K562 (cell line): Measurements from ENCODE around the gene SRD5A1. TPM values are rescaled to one million over a fixed set of nuclear protein-coding genes. Genes with fewer than 3 reads are reported as not detected.

Experiments used
- ATAC-seq: fragments of 200-7000 bp; cut with Tn5 transposase; 3 replicates; pipeline ENCODE4 v1.9.1; 2020; ENCODE audit warnings: moderate library complexity
- BruUV-seq: library from RNA; stranded (reverse); fragments of 400-500 nt; replicated peaks from 2 replicates; lab custom pipeline; 2021; lab: Mats Ljungman, UMichigan
- CTCF ChIA-PET: fragments of 300-600 bp; formaldehyde crosslinking; extraction: SDS; loops from one replicate; lab custom pipeline; 2021; ENCODE audit warnings: low intra/inter-chr PET ratio; lab: Yijun Ruan, JAX
- POLR2A ChIA-PET: fragments of 300-600, 350-650 bp; sonication (Branson Sonifier 250); formaldehyde crosslinking; extraction: SDS; loops from one replicate; lab custom pipeline; 2021; ENCODE audit warnings: antibody characterized with exemption, inconsistent platforms; lab: Yijun Ruan, JAX
- DNase-seq, 4 experiments: peaks; one replicate each; pipeline versions ENCODE4 v3.0.0 to v3.0.0-alpha.2; 2011 to 2018; ENCODE audit warnings: low spot score in 3 of 4, mixed read lengths in 3 of 4; ENCODE audit errors: extremely low read depth in 1 of 4
- FAIRE-seq: peaks from 2 replicates; lab custom pipeline; 2011; peaks lifted over from hg19 to GRCh38; lab: Jason Lieb, UNC
- H2AFZ ChIP-seq: 2 replicates; pipeline ENCODE4 v1.6.0; 2011; ENCODE audit warnings: low read depth, low read length, control low read depth, inconsistent platforms
- H3K27ac ChIP-seq: fragments of 200-600 bp; 3 replicates; pipeline ENCODE4 v1.8.0; 2011; ENCODE audit warnings: low read depth, mild to moderate bottlenecking, control low read depth, inconsistent platforms, low read length, moderate library complexity, mixed read lengths; ENCODE audit errors: extremely low read depth
- H3K27me3 ChIP-seq, 2 experiments: fragments of 300-600 bp in 1 of 2; 2 replicates in 1 of 2; 3 replicates in 1 of 2; pipeline versions ENCODE4 v1.6.0 to v1.8.0; 2011; ENCODE audit warnings: inconsistent platforms in 2 of 2, low read length in 2 of 2, mild to moderate bottlenecking in 1 of 2, mixed read lengths in 1 of 2, moderate library complexity in 1 of 2; ENCODE audit not compliant: control insufficient read depth in 2 of 2, insufficient read depth in 2 of 2
- H3K36me3 ChIP-seq: fragments of 300-600 bp; 3 replicates; pipeline ENCODE4 v1.8.0; 2011; ENCODE audit warnings: mild to moderate bottlenecking, low read length, inconsistent platforms; ENCODE audit not compliant: control insufficient read depth, insufficient read depth
- H3K4me1 ChIP-seq, 2 experiments: fragments of 200-600 bp in 1 of 2; replicated peaks in 1 of 2; 2 replicates in 1 of 2; 3 replicates in 1 of 2; pipeline versions ENCODE4 v1.5.1 to v1.8.0; 2011; ENCODE audit warnings: inconsistent platforms in 2 of 2, low read length in 2 of 2, mild to moderate bottlenecking in 1 of 2, mixed read lengths in 1 of 2, moderate library complexity in 1 of 2; ENCODE audit not compliant: control insufficient read depth in 2 of 2, insufficient read depth in 2 of 2
- H3K4me2 ChIP-seq: 2 replicates; pipeline ENCODE4 v1.6.1; 2011; ENCODE audit warnings: low read length, control low read depth, inconsistent platforms, mixed read lengths; ENCODE audit not compliant: insufficient read depth
- H3K4me3 ChIP-seq: fragments of 200-600 bp; sonication (generic), shearing (Covaris generic); 2 replicates; pipeline ENCODE4 v1.5.1; 2016; ENCODE audit warnings: control low read depth, inconsistent platforms
- H3K79me2 ChIP-seq: fragments of 200-600 bp; 3 replicates; pipeline ENCODE4 v1.8.0; 2011; ENCODE audit warnings: low read length, inconsistent platforms; ENCODE audit not compliant: control insufficient read depth, insufficient read depth
- H3K9ac ChIP-seq, 2 experiments: 2 replicates each; pipeline versions ENCODE4 v1.6.0 to v1.6.1; 2011; ENCODE audit warnings: low read depth in 2 of 2, low read length in 2 of 2, control low read depth in 1 of 2, inconsistent platforms in 1 of 2, mild to moderate bottlenecking in 1 of 2, mixed read lengths in 1 of 2; ENCODE audit not compliant: insufficient read depth in 1 of 2
- H3K9me1 ChIP-seq: one replicate; pipeline ENCODE4 v1.6.0; 2011; ENCODE audit warnings: inconsistent platforms, mild to moderate bottlenecking, low read length, moderate library complexity; ENCODE audit not compliant: control insufficient read depth, insufficient read depth
- H3K9me3 ChIP-seq: replicated peaks from 2 replicates; pipeline ENCODE4 v1.5.1; 2011; ENCODE audit warnings: low read depth, low read length, inconsistent platforms; ENCODE audit not compliant: control insufficient read depth, insufficient read depth
- H4K20me1 ChIP-seq: replicated peaks from 2 replicates; pipeline ENCODE4 v1.6.1; 2011; ENCODE audit warnings: low read length, inconsistent platforms, mixed read lengths; ENCODE audit not compliant: control insufficient read depth, insufficient read depth
- ATF1 ChIP-seq, 2 experiments: fragments of 450-650 bp in 1 of 2; IDR thresholded peaks; 2 replicates each; pipeline ENCODE4 v1.6.1; 2016; ENCODE audit warnings: missing compliant biosample characterization in 1 of 2, missing genetic modification characterization in 1 of 2
- ELF4 ChIP-seq: fragments of 450-650 bp; formaldehyde crosslinking; IDR thresholded peaks from 2 replicates; pipeline ENCODE4 v1.4.0; 2022; ENCODE audit warnings: missing genetic modification characterization
- KAT8 ChIP-seq: fragments of 450-650 bp; IDR thresholded peaks from 2 replicates; pipeline ENCODE4 v1.6.1; 2016; ENCODE audit warnings: low read depth, mild to moderate bottlenecking
- SMAD1 ChIP-seq: fragments of 150-350 bp; IDR thresholded peaks from 2 replicates; pipeline ENCODE4 v1.6.1; 2014; ENCODE audit warnings: low read length, low read depth; ENCODE audit not compliant: partially characterized antibody
- TAF1 ChIP-seq: IDR thresholded peaks from 2 replicates; pipeline ENCODE4 v1.6.1; 2011; ENCODE audit warnings: mild to moderate bottlenecking, low read length, moderate library complexity; ENCODE audit not compliant: insufficient read depth, control insufficient read depth, severe bottlenecking; ENCODE audit errors: extremely low read depth
- TAL1 ChIP-seq: fragments of 450-650 bp; IDR thresholded peaks from 2 replicates; pipeline ENCODE4 v1.6.1; 2016; ENCODE audit warnings: mild to moderate bottlenecking
- TCF3 ChIP-seq: sonication (generic); formaldehyde crosslinking; IDR thresholded peaks from 2 replicates; pipeline ENCODE4 v1.4.0; 2020; ENCODE audit warnings: mild to moderate bottlenecking, missing genetic modification reagents
- WGBS: fragments of 100-300 bp; shearing (Covaris generic); methylation state at CpG from one replicate; pipeline ENCODE4 v1.1.6; 2016; ENCODE audit warnings: low coverage, mixed read lengths; ENCODE audit not compliant: insufficient coverage; ENCODE audit errors: missing lambda C conversion rate; 5-methylcytosine and 5-hydroxymethylcytosine counted together
- in situ Hi-C: fragments of 300-500 bp; cut with MboI; formaldehyde crosslinking; loops from 4 replicates; pipeline ENCODE4 v1.15.0; 2018; ENCODE audit warnings: inconsistent platforms, mixed read lengths
- intact Hi-C: fragments of 100-400 bp; cut with micrococcal nuclease; formaldehyde crosslinking; loops from 2 replicates; pipeline ENCODE4 v1.14.2; 2022
- polyA plus RNA-seq, 8 experiments: library from polyadenylated mRNA; depleted of rRNA in 4 of 8; stranded (reverse) in 5 of 8; unstranded in 3 of 8; fragments of >200 nt; fragmentation: Nextera tagmentation in 2 of 8; fragmentation: Illumina TruSeq in 1 of 8; extraction: Ambion mirVana in 2 of 8; extraction: Trizol in 1 of 8; gene quantifications; 2 replicates each; pipeline versions ENCODE4 v1.2.1 to v1.2.3, GENCODE V29; 2011 to 2014; ENCODE audit warnings: inconsistent platforms in 1 of 8, missing spikeins in 1 of 8
- total RNA-seq, 7 experiments: library from RNA; depleted of rRNA in 6 of 7; stranded (reverse); fragments of >200 nt in 6 of 7; fragmentation: Illumina TruSeq in 2 of 7; extraction: Trizol in 2 of 7; gene quantifications; 2 replicates each; pipeline versions ENCODE4 v1.2.1 to v1.2.3, GENCODE V29; 2011 to 2021; ENCODE audit warnings: low replicate concordance in 1 of 7
- TF ChIP-seq, protein P1 (sequence below): sonication (generic); formaldehyde crosslinking; IDR thresholded peaks from 2 replicates; pipeline ENCODE4 v1.8.0; 2023; ENCODE audit warnings: mild to moderate bottlenecking, missing genetic modification reagents
- TF ChIP-seq, protein P2 (sequence below): fragments of 450-650 bp; IDR thresholded peaks from 2 replicates; pipeline ENCODE4 v1.6.1; 2016; ENCODE audit warnings: mild to moderate bottlenecking, moderate library complexity

SRD5A1 gene
- total and polyA plus RNA-seq, 9 of the 15 experiments (the other 6 are each of a cell fraction or from before 2014, with no cell fraction given), result 1.3 to 22.6 (median 8.1) TPM

DNA sequence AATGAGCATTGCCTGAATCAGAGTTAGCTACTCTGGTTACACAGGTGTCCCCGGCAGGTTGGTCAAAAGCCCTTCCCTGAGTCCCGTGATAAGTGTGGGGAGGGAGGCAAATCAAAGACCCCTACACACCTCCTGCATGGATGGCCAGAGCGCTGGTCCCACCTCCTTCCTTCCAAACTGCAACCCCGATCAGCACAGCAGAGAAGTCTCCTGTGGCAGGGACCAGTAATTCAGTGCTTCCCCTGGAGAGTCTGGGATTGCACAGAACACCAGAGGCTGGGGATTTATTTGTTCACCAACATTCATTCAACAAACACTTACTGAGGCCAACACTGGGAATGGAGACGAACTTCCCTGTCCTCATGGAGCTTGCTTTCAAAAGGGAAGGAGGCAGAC is 46.6 kb upstream of the SRD5A1 start:
- no peak for TF ChIP-seq SMAD1
- no peak for TF ChIP-seq TCF3 (CRISPR knock-in tag)
- no peak for TF ChIP-seq TAL1
- TF ChIP-seq, protein P1, sequence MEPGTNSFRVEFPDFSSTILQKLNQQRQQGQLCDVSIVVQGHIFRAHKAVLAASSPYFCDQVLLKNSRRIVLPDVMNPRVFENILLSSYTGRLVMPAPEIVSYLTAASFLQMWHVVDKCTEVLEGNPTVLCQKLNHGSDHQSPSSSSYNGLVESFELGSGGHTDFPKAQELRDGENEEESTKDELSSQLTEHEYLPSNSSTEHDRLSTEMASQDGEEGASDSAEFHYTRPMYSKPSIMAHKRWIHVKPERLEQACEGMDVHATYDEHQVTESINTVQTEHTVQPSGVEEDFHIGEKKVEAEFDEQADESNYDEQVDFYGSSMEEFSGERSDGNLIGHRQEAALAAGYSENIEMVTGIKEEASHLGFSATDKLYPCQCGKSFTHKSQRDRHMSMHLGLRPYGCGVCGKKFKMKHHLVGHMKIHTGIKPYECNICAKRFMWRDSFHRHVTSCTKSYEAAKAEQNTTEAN (CRISPR knock-in tag), result no peak
- TF ChIP-seq ATF1 (CRISPR knock-in tag; IDR thresholded peaks at IDR 0.05), result no peak
- TF ChIP-seq ATF1 (tag; IDR thresholded peaks at IDR 0.05), result no peak
- no peak for TF ChIP-seq TAF1
- TF ChIP-seq, protein P2, sequence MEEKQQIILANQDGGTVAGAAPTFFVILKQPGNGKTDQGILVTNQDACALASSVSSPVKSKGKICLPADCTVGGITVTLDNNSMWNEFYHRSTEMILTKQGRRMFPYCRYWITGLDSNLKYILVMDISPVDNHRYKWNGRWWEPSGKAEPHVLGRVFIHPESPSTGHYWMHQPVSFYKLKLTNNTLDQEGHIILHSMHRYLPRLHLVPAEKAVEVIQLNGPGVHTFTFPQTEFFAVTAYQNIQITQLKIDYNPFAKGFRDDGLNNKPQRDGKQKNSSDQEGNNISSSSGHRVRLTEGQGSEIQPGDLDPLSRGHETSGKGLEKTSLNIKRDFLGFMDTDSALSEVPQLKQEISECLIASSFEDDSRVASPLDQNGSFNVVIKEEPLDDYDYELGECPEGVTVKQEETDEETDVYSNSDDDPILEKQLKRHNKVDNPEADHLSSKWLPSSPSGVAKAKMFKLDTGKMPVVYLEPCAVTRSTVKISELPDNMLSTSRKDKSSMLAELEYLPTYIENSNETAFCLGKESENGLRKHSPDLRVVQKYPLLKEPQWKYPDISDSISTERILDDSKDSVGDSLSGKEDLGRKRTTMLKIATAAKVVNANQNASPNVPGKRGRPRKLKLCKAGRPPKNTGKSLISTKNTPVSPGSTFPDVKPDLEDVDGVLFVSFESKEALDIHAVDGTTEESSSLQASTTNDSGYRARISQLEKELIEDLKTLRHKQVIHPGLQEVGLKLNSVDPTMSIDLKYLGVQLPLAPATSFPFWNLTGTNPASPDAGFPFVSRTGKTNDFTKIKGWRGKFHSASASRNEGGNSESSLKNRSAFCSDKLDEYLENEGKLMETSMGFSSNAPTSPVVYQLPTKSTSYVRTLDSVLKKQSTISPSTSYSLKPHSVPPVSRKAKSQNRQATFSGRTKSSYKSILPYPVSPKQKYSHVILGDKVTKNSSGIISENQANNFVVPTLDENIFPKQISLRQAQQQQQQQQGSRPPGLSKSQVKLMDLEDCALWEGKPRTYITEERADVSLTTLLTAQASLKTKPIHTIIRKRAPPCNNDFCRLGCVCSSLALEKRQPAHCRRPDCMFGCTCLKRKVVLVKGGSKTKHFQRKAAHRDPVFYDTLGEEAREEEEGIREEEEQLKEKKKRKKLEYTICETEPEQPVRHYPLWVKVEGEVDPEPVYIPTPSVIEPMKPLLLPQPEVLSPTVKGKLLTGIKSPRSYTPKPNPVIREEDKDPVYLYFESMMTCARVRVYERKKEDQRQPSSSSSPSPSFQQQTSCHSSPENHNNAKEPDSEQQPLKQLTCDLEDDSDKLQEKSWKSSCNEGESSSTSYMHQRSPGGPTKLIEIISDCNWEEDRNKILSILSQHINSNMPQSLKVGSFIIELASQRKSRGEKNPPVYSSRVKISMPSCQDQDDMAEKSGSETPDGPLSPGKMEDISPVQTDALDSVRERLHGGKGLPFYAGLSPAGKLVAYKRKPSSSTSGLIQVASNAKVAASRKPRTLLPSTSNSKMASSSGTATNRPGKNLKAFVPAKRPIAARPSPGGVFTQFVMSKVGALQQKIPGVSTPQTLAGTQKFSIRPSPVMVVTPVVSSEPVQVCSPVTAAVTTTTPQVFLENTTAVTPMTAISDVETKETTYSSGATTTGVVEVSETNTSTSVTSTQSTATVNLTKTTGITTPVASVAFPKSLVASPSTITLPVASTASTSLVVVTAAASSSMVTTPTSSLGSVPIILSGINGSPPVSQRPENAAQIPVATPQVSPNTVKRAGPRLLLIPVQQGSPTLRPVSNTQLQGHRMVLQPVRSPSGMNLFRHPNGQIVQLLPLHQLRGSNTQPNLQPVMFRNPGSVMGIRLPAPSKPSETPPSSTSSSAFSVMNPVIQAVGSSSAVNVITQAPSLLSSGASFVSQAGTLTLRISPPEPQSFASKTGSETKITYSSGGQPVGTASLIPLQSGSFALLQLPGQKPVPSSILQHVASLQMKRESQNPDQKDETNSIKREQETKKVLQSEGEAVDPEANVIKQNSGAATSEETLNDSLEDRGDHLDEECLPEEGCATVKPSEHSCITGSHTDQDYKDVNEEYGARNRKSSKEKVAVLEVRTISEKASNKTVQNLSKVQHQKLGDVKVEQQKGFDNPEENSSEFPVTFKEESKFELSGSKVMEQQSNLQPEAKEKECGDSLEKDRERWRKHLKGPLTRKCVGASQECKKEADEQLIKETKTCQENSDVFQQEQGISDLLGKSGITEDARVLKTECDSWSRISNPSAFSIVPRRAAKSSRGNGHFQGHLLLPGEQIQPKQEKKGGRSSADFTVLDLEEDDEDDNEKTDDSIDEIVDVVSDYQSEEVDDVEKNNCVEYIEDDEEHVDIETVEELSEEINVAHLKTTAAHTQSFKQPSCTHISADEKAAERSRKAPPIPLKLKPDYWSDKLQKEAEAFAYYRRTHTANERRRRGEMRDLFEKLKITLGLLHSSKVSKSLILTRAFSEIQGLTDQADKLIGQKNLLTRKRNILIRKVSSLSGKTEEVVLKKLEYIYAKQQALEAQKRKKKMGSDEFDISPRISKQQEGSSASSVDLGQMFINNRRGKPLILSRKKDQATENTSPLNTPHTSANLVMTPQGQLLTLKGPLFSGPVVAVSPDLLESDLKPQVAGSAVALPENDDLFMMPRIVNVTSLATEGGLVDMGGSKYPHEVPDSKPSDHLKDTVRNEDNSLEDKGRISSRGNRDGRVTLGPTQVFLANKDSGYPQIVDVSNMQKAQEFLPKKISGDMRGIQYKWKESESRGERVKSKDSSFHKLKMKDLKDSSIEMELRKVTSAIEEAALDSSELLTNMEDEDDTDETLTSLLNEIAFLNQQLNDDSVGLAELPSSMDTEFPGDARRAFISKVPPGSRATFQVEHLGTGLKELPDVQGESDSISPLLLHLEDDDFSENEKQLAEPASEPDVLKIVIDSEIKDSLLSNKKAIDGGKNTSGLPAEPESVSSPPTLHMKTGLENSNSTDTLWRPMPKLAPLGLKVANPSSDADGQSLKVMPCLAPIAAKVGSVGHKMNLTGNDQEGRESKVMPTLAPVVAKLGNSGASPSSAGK, result no peak
- no peak for TF ChIP-seq ELF4 (CRISPR knock-in tag)
- TF ChIP-seq KAT8, result no peak
- intact Hi-C loops, result no loop called here
- no peaks in the 10 kb centered on the region for H3K9me3 ChIP-seq
- 0 out of 2 replicates have a peak, but pooled peaks cover 6% of the 10 kb centered on the region for H4K20me1 ChIP-seq
- no TSS peak for BruUV-seq
- H3K79me2 ChIP-seq, result no peaks in the 10 kb centered on the region
- peaks cover 3% of the 10 kb centered on the region for H3K9me1 ChIP-seq
- POLR2A ChIA-PET, result no interaction called here
- peaks cover 41 to 54% of the 10 kb centered on the region in 2 experiments for H3K27me3 ChIP-seq
- in situ Hi-C loops, result no loop called here
- H3K27ac ChIP-seq, result no peak overlapping the region
- no peak overlapping the region for H3K9ac ChIP-seq
- no peak overlapping the region for H3K4me2 ChIP-seq
- ATAC-seq (no peak), DNase-seq (no peak), FAIRE-seq (no peak)
- peaks cover 0 to 12% of the 10 kb centered on the region in 2 experiments; a peak in 2 of 5 replicates for H3K4me1 ChIP-seq
- CTCF ChIA-PET, result no interaction called here
- H2AFZ ChIP-seq, result no peak overlapping the region
- H3K36me3 ChIP-seq, result no peaks in the 10 kb centered on the region
- 1% methylated on average over 5 of the region's 5 CpGs for WGBS
- H3K4me3 ChIP-seq, result no peak overlapping the region
